Suprapubic skin (tissue), 3 donors: ENCODE data around the gene SAT1.

Experiments
- CTCF ChIP-seq, 2 donors: fragments of 200-600 bp in 1 of 2; fragments of 450-650 bp in 1 of 2; sonication (generic) in 1 of 2; IDR thresholded peaks; one replicate each; pipeline ENCODE4 v1.5.1; 2016 to 2019; ENCODE audit warnings: antibody characterized with exemption in 2 of 2, mild to moderate bottlenecking in 1 of 2, moderate library complexity in 1 of 2
- EP300 ChIP-seq: sonication (generic); formaldehyde crosslinking; IDR thresholded peaks from one replicate; pipeline ENCODE4 v1.6.1; 2017; ENCODE audit warnings: antibody characterized with exemption
- POLR2A ChIP-seq, 2 donors: fragments of 450-650 bp; IDR thresholded peaks; one replicate each; pipeline ENCODE4 v1.6.1; 2017; ENCODE audit warnings: antibody characterized with exemption in 2 of 2, mild to moderate bottlenecking in 2 of 2, moderate library complexity in 2 of 2

GRCh38 chrX:23742697-23743622 is 40.0 kb upstream of the SAT1 start, which contains the start of gene ACOT9:
- TF ChIP-seq EP300 (no peak), CTCF (IDR thresholded peaks at IDR 0.05) (no peak), POLR2A (IDR thresholded peaks at IDR 0.05) (peak in 1 of 2 donors; percentile 79)
